ENCODE results near the gene TMEM256.

The TMEM256 gene

GRCh38 chr17:7429722-7430121 is 25.8 kb upstream of the TMEM256 start:
- no peak for DNase-seq (ENCODE audit: low read depth in 2 of 2)

GRCh38 chr17:7428557-7428956 is 24.7 kb upstream of the TMEM256 start, which contains the start of gene SPEM3:
Gene SPEM3, plus strand, starts transcription at chr17:7428857. Its CDS starts 46 bp downstream, at chr17:7428903.
- no peak for DNase-seq (ENCODE audit: low read depth in 2 of 2)

- DNase-seq (ENCODE audit: low read depth in 2 of 2), result no peak
These were observed 23.7 kb upstream of the TMEM256 start for GRCh38 chr17:7427549-7427948.

GRCh38 chr17:7426896-7427489 is 23.1 kb upstream of the TMEM256 start:
- no peak for DNase-seq (ENCODE audit: low read depth in 2 of 2)

- no peak for DNase-seq (ENCODE audit: low read depth in 2 of 2)
These were observed 22.4 kb upstream of the TMEM256 start for GRCh38 chr17:7426203-7426863.

- DNase-seq (ENCODE audit: low read depth in 2 of 2), result no peak
These were observed 21.9 kb upstream of the TMEM256 start for GRCh38 chr17:7425756-7426155.

- no peak for DNase-seq (ENCODE audit: low read depth in 2 of 2)
These were observed 21.4 kb upstream of the TMEM256 start, which contains the start of gene SPEM2 for GRCh38 chr17:7425316-7425715. Gene SPEM2, plus strand, starts transcription at chr17:7425616. Its CDS starts 73 bp downstream, at chr17:7425689.

- DNase-seq (ENCODE audit: low read depth in 2 of 2), result no peak
These were observed 19.8 kb upstream of the TMEM256 start for GRCh38 chr17:7423679-7424078.

GRCh38 chr17:7421186-7421585 is 17.3 kb upstream of the TMEM256 start:
- no peak for DNase-seq (ENCODE audit: low read depth in 2 of 2)

GRCh38 chr17:7419819-7420610 is 16.1 kb upstream of the TMEM256 start, which contains the start of gene SPEM1:
Gene SPEM1, plus strand, starts transcription at chr17:7420324. Its CDS starts 61 bp downstream, at chr17:7420385.
- no peak for DNase-seq (ENCODE audit: low read depth in 2 of 2)

GRCh38 chr17:7418472-7419152 is 14.7 kb upstream of the TMEM256 start:
- no peak for DNase-seq (ENCODE audit: low read depth in 2 of 2)

GRCh38 chr17:7417056-7417655 is 13.3 kb upstream of the TMEM256 start:
- no peak for DNase-seq (ENCODE audit: low read depth in 2 of 2)

GRCh38 chr17:7416323-7416722 is 12.4 kb upstream of the TMEM256 start:
- no peak for DNase-seq (ENCODE audit: low read depth in 2 of 2)

- no peak for DNase-seq (ENCODE audit: low read depth in 2 of 2)
These were observed 11.9 kb upstream of the TMEM256 start for GRCh38 chr17:7415784-7416183.

- DNase-seq (ENCODE audit: low read depth in 2 of 2), result no peak
These were observed 10.9 kb upstream of the TMEM256 start for GRCh38 chr17:7414837-7415236.

GRCh38 chr17:7413346-7413985 is 9.6 kb upstream of the TMEM256 start:
- DNase-seq (ENCODE audit: low read depth in 2 of 2), result no peak

- DNase-seq (ENCODE audit: low read depth in 2 of 2), result no peak
These were observed 7.5 kb upstream of the TMEM256 start for GRCh38 chr17:7411427-7411750.

- no peak for DNase-seq (ENCODE audit: low read depth in 2 of 2)
These were observed 6.9 kb upstream of the TMEM256 start for GRCh38 chr17:7410634-7411426.

- no peak for DNase-seq (ENCODE audit: low read depth in 2 of 2)
These were observed 5.8 kb upstream of the TMEM256 start for GRCh38 chr17:7409716-7410115.

GRCh38 chr17:7408863-7409262 is 5.0 kb upstream of the TMEM256 start:
- no peak for DNase-seq (ENCODE audit: low read depth in 2 of 2)
